Measurements from ENCODE around the gene NEDD8.

The NEDD8 gene

DNA sequence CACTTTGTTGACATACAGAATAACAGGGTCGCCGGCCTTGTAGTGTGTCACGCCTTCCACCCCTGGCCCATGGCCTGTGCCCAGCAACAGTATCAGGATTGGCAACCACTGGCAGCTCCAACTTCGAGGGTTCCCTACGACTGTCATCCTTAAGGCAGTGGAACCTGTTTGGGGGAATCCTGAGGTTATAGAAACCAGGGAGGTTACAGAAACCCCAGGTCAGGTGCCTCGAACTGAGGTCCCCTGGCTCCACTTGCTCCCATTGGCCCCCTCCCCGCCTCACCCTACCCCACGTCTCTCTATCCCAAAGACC, 37.3 kb downstream of the NEDD8 start:
- DNase-seq: no peak

DNA sequence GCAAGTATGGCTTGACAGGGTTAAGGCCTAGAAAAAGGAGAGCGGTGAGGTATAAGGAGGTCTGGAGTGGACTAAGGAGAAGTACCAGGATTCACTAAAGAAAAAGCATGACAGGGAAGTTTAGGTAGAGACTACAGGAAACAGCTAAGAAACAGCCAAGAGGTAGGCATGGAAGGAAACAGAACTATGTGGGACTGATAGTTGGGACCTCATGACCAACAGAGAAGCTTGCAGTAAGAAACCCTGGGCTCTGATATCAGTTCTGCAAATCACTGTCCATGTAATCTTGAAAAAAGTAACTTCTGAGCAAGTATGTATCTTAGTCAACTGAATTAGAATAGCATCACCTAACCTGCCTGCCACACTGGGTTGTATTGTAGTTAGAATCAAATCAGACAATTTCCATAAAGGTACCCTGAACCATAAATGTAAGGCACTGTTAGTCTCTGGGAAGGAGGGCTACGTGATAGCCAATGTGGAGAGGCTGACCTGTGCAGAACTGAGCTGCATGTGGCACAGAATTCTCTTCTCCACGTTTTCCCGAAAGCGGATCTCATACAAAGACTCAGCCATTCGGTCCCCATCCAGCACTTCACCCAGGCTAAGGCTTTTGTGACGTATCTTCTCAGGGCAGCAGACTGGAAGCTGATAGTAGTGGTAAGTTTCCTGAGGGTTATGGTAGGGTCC, 37.8 kb downstream of the NEDD8 start:
- no peak for DNase-seq

DNA sequence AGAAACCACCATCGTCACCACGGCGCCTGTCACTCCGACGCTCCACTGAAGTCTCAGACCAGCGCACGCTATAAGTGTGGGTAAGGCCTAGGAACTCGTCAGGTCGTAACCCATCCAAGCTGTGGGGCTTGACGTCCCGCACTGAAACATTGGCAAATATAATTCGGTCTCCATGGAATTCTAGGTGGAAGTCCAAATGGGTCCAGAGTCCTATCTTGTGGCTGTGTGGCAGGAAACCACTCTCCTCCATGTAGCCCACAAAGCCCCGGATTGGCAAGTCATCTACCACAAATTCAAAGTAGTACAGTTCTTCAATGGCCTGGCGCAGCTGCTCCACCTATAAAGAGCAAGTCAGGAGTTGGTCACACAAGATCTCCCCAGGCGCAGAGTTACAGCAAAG, 39.2 kb downstream of the NEDD8 start:
- no peak for DNase-seq

DNA sequence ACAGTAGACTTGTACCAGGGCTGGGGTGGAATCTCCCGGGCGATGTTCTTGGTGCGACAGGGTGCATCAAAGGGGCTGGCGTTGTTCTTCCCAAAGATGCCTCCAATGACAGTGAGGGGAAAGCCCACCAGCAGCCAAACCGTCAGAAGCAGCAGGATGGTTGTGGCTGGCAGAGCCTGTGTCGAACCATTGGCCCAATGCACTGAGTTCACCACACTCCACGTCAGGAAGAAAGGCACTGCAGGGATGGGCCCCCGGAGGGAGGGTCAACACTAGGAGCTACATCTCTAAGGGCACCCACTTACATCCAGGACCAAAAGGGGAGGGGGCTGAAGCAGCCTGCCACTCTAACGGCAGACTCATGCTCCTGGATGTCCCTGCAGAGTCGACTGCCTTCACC, 41.8 kb downstream of the NEDD8 start:
- no peak for DNase-seq

DNA sequence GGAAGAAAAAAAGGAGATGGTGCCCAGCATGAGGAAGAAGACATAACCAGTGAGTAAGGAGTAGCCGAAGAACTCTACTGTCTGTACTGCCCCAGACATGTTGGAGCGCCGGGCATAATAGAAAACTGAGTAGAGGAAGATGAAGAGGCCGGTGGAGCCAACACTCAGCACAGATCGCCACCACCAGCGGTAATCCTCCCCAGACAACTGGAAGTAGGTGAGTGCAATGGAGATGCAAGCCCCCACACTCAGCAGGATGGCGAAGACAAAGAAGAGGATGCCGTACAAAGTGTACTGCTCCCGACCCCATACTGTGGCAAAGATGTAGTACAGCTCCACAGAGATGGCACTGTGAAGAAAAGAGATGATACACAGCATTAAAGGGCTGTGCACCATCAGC, 42.7 kb downstream of the NEDD8 start:
- no peak for DNase-seq

DNA sequence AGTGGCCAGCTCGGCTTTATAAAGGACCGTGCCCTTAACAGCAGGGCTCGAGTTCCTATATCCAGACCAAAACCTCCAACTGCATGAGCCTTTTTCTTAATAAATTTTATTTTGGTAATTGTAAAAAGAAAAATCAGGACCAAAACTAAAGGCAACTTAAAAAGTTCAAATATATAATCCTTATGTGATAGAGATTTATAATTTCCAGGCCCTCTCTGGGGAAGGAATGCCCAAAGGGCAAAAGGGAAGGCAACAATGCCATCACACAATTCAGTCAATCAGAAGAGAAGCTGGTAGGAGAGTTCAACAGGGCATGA, 43.1 kb downstream of the NEDD8 start:
- DNase-seq: no peak

DNA sequence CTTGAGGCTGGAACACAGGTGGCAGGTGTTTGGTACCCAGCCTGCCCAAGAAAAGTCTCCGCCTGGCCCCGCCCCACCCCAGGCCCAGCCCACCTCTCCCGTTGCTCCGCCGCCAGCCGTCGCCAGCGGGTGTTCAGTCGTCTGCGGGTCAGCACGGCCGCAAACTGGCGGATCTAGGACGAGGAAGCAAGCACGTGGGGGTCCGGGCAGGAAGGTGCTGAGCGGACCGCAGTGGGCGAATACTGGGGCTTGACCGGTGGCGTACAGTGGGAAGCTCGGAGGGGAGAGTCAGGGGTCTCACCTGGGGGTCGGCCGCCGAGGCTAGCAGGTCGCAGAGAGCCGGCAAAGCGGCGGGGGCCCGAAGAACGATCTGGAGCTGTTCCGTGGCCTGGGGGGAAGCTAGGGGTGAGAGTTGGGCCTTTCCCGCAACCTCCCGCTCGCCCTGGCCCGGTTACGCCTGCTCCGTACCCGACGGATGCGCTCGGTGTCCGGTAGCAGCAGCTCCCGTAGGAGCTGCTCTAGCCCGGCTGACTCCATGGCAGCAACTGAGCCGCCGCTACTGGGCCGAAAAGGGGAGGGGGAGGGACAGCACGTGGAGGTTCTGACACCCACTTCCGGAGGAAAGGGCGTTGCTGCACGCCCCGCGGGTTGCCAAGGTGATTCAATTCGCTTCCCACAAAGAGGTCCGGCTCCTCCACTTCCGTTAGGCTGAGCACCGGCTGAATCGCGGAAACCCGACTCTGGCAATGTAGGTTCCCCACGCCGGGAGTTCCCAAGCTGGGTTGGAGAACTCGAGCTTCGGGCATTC, 43.7 kb downstream of the NEDD8 start, which contains the start of gene IPO4:
Gene IPO4 (minus strand): TSS at position 566 of the 808 bp plus-strand sequence. CDS start 29 bp downstream, at position 537.
- DNase-seq: peak; percentile 97

DNA sequence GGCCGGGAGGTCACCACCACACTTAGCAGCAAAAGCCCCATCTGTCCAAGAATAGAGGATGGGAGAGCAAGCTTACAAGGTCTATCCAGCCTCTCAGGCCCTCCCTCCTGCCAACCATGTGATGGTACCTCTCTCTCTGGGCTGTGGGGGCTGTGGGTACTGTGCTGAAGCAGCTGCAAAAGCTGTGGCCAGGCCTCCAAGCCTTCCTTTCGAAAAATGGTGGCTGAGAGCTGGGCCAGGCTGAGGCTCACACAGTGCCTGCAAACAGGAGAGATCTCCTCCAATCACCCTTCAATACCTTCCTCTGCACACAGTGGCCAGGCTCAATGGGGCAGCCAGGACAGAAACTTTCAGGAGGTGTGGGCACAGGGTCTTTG, 44.6 kb downstream of the NEDD8 start:
- DNase-seq: no peak

DNA sequence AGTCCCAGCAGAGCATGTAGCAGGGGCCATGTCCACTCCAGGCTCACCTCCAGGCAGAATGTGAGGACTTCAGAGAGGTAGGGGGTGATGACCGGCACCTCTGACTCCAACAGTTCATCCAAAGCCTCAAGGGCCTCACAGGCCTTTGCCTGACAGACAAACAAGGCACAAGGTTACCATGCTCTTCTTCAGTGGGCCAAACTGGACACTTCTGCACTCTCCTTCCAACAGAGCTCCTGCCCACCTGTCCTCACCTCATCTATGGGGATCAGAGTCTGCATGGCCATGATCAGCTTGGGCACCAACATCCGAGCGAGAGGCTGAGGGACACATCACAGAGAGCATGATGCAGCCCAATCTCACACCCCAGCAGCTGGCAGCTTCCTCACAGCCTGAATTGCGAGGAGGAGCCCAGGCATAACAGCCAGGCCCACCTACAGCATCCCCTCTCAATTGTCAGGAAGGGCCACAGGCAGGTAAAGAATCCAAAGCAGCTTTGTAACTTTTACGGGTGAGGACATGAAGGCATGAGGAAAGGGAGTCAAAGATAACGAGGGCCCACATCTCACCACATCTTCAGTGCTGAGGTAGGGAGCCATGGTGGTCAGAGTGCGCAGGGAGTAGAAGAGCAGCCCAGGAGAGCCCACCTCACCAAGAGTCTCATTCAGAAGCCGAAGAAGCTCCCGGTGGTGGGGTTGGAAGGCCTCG, 45.2 kb downstream of the NEDD8 start:
- DNase-seq: no peak

DNA sequence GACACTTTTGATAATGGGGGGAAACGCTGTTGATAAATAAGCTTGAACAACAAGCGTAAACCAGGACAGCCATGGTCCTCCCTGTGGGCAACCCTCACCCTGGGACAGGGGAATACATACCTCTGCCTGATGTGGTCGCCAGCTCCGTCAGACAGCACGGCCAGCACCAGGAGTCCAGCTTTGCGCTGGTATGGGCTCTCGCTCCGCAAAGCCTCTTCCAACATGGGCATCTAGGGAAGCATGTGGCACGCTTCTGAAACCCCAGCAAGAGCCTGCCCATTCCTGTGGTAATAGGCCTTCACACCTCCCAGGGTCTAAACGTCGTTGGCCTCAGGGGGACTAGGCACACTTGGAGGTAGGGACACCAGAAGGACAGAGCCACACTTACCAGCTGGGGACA, 46.4 kb downstream of the NEDD8 start:
- no peak for DNase-seq

DNA sequence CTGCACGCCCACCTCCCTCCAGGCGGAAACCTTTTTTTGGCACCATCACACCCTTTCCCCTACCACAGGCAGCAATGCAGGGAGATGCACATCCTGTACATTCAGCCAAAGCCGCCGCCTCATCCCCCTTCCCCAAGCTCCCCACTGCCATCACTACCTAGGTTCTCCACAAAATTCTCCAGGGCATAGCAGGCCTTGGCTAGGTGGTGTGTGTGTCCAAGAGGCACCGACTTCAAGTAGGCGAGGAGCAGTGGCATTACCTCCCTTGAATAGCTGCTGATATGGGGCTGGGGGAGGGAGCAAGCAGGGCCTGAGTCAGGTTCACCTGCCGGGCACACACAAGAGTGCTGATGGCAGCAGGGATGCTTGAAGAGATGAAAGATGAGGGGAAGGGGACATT, 47.1 kb downstream of the NEDD8 start:
- no peak for DNase-seq

DNA sequence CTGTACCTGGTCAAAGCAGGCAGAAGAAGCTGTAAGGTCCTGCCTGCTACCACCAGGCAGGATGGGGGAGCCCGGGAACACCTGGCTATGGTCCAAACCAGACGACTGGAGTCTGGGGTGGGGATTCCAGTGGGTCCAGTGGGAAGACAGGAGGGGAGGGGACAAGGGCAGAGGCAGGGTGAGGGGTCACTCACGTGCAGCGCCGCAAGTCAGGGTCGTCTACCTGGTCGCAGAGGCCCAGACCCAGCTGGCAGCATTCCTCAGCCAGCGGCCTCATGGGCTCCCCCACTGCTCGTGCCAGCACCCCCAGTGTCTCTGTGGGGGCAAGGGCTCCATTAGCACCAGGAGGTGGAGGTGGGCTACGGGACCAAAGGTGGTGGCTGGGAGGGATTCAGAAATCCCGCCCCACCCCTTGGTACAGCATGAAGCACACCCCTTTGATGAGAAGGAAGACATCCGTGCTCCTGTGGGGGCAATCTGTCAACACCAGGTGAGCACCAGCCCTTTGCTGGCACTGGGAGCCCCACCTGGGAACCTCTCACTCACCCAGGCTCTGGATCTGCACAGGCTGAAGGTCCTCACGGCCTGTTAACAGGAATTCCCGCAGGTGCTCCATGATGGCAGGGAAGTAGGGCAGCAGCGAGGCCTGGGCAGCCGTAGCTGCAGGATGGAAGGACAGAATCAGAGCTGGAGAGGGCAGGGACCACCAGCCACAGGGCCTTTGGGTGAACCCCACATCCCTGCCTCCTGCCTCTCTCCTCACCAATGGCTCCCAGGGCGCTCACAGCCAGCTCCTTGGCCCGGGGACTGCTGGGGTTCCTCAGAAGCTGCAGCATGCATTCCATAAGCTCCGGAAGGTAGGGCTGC, 47.8 kb downstream of the NEDD8 start:
- no peak for DNase-seq

DNA sequence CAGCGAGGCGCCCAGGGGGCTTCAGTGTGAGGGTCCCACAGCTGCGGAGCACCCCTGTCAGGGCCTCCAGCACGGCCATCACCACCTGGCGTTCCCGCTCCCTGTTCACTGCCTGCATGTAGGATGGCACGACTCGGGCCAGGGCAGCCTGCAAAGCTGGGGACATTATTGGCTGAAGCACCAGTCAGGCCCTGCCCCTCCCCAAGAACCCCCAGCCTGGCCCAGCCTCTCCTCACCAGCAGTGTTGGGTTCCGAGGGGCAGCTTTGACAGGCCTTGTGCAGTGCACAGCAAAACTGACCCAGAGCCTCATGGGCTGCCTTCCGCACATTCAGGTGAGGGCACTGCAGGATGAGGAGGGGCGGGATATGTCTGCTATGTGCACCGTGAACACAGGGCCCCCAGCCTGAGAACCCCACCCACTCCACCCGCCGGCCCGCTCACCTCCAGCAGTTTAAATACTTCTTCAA, 49.1 kb downstream of the NEDD8 start:
- no peak for DNase-seq

DNA sequence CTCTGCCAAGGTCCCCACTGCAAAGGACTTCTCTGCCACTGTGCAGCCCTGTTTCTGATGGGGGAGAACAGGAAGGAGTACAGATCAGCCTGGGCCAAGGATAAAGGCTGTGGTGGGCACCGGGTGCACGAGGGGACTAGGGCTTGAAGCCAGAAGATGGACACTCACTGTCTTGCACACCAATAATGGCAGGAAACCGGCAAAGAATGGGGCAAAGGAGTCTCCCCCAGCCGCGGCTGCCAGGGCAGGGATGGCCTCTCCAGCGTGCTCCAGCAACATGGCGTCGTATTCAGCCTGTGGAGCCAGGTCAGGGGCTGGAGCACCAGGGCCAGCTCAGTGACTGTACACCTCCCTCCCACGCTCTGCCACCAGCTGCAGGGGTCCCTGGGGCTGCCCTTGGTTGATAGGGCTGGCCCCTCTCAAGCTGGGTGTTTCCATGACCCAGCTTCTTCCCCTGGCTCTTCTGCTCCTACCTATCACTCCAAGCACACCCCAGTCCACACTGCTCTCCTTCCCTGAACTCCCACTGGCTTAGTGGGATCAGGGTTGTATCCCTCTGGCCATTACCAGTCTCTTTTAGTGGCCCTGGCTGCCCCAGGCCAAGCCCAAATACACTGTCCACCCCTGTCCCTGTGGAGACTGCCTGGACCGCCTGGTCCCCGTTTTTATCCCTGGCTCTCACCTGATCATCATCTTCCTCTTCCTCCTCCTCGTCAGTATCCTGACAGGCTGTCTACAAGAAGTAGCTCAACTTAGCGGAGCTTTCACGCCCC, 49.9 kb downstream of the NEDD8 start:
- no peak for DNase-seq

DNA sequence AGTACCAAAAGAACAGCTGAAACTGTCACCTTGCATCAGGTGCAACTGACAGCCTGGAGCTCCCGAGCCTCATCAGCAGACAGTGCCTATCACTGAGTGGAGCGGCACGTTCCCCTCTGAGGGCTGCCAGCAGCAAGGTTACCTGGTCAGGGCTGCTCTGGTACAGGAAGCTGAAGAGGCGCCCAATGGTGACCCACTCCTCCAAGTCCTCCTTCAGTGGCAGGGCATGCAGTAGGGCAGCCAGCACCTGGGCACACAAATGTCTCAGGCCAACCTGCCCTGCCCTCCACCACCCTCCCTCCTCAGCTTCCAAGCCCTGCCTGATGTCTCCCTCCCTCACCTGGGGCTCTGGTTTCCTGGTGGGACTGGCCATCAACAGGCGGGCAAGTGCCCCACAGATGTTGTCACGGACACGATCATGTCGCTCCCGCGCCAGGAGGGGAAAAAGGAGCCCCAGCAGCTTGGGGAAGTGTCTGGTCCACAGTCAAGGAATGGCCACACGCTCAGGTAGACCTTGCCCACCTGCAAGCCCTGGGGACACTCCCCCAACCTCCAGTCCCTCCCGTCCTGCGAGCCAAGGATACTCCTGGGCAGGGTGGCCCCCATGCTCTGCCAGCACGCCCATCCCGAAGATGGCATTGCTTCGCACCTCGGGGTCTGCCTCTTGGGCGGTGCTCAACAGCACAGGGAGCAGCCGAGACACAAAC, 50.6 kb downstream of the NEDD8 start:
- DNase-seq: no peak

DNA sequence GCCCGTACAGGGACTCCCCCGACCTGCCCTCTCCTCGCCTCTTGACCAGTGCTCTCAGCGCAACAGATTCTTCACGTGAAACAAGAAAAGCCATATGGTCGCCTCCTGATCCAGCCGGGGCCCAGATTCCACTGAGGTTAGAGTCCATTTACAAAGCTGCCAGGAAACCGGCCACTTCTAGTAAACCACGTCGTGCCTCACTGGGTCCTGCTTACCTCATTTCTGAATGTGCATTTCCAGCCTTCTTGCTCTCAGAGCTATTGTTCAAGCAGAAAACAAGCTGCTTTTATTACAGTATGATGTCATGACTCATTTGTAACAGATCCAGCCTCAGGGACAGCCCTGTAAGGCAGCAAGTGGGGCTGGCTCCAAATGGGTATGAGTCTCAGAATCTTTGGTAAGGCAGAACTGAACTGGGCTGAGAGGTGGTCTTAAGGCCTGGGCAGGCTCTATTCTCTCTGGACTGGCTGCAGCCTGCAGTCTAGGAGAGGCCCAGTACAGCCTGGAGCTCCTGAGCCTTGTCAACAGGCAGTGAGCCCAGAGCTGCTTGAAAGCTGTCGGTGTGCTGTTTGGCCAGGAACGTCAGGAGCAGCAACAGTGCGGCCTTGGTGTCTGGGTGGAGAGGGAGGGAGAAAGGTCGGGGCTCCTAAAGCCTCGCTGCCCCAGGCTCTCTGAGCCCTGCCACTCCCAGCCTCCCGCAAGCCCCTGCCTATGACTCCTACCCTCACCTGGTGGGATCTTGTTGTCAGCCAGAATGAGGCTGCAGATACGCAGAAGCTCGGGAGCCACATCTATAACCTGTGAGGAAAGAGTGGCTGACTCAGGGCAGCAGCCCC, 52.0 kb downstream of the NEDD8 start:
- DNase-seq: peak; percentile 12

DNA sequence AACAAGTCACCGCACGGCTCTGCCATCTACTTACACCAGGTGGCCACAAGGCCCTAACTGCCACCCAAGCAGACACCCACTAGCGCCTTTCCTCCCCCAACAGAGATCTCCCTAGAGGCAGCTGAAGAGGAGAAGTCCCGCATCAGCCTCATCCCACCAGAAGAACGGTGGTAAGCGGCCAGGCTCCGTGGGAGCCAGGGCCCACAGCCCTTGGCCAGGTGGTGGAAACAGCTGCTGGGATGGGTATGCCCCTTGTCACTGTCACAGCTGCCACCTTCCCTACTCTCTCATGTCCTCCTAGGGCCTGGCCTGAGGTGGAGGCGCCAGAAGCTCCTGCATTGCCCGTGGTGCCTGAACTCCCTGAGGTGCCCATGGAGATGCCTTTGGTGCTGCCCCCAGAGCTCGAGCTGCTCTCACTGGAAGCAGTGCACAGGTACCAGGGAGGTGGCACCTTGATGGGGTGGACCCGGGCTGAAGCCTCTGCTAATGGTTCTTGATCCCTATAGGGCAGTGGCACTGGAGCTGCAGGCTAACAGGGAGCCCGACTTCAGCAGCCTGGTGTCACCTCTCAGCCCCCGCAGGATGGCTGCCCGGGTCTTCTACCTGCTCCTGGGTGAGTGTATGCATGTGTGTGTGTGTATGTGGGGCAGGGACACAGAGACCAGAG, 52.7 kb downstream of the NEDD8 start:
- DNase-seq: no peak

DNA sequence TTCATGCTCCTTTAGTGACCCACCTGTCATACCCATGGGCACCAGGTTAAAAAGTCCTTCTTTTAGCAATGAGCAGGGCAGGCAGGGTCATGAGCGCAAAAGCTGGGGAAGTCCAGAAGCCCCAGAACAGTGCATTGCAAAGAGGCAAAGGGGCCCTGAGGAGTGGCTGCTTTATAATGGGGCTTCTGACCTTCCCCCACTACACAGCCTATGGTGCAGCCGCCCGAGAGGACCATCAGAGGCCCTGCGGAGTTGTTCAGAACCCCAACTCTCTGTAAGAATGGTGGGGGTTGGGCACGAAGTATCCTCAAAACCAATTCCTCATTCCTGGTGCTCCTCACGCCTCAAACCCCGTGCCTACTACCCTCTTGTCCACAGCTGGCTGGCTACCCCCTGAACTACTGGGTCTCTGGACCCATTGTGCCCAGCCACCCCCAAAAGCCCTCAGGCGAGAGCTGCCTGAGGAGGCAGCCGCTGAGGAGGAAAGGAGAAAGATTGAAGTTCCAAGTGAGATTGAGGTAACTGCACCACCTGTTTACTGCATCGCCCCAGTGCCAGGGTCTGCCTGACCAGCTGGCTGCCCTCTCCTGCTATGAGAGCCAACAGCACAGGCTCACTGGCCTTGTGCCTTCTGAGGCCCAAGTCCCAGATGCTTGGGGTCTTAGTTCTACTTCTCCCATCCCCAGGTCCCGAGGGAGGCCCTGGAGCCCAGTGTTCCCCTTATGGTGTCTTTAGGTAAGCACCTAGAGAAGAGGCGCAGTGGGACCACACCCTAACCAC, 53.6 kb downstream of the NEDD8 start:
- no peak for DNase-seq

DNA sequence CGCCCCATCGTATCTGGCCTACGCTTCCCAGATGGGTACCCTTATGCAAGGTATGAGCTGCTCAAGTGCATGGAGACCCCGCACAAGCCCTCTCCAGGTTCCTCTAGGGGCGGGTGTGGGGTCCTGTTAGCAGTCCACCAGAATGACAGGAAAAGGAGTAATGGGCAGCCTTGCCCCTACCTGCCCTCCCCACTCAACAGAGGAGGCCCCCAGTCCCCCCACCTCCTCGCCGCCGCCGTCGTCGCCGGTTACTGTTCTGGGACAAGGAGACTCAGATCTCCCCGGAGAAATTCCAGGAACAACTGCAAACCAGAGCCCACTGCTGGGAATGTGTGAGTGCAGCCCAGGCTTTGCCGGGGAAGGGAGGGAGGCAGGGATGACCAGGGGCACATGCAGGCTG, 54.3 kb downstream of the NEDD8 start:
- no peak for DNase-seq

Data from amniotic stem cell (primary cell).